Pancreas (tissue), 10 donors: Measurements from ENCODE around the gene EVI5. TPM values are rescaled to one million over a fixed set of nuclear protein-coding genes. Genes with fewer than 3 reads are reported as not detected.

Experiments used
- ATAC-seq, 4 donors: fragments of 200-7000 bp; cut with Tn5 transposase; one replicate each; pipeline versions ENCODE4 v1.8.0 to v1.9.1; 2020; ENCODE audit warnings: mild to moderate bottlenecking in 4 of 4, moderate library complexity in 4 of 4
- DNase-seq, 6 donors: peaks; one replicate each; pipeline ENCODE4 v3.0.0-alpha.2; 2020
- FAIRE-seq: peaks from 2 replicates; lab custom pipeline; 2012; peaks lifted over from hg19 to GRCh38; lab: Jason Lieb, UNC
- H3K27ac ChIP-seq, 4 donors: fragments of 200-600 bp; sonication (generic); 1 replicate in 3 of 4; 2 replicates in 1 of 4; pipeline versions ENCODE4 v1.5.0 to v1.8.0; 2020
- H3K27me3 ChIP-seq, 4 donors: fragments of 200-600 bp; one replicate each; pipeline ENCODE4 v1.8.0; 2021
- H3K36me3 ChIP-seq, 3 donors: fragments of 200-600 bp; sonication (generic) in 1 of 3; one replicate each; pipeline versions ENCODE4 v1.5.0 to v1.8.0; 2020 to 2021
- H3K4me1 ChIP-seq, 3 donors: fragments of 200-600 bp; one replicate each; pipeline ENCODE4 v1.8.0; 2021
- H3K4me3 ChIP-seq, 4 donors: fragments of 200-600 bp; sonication (generic) in 2 of 4; one replicate each; pipeline versions ENCODE4 v1.5.0 to v1.8.0; 2020 to 2021
- H3K9me3 ChIP-seq, 4 donors: fragments of 200-600 bp; one replicate each; pipeline ENCODE4 v1.8.0; 2021
- WGBS, 2 donors: extraction: QIAGEN DNeasy Blood & Tissue Kit; methylation state at CpG; one replicate each; pipeline ENCODE4 v1.1.7; 2013; 5-methylcytosine and 5-hydroxymethylcytosine counted together
- intact Hi-C, 3 donors: fragments of 100-400 bp; cut with DNase I; formaldehyde crosslinking; loops; one replicate each; pipeline versions ENCODE4 v1.11.1 to v1.14.2; 2022
- polyA plus RNA-seq, 2 donors: library from polyadenylated mRNA; stranded (reverse); fragments of 200-250 nt; gene quantifications; one replicate each; pipeline ENCODE4 v1.2.3, GENCODE V29; 2013
- total RNA-seq, 6 donors: library from RNA; stranded (reverse); fragmentation: NEBNext Ultra II Directional in 4 of 6; extraction: Animal tissue kit (Norgen Biotek cat#: 25700) in 4 of 6; gene quantifications; one replicate each; pipeline versions ENCODE4 v1.2.1 to v1.2.4, GENCODE V29; 2021 to 2023
- TF ChIP-seq, protein P1 (sequence below), 4 donors: fragments of 200-600 bp; sonication (generic) in 3 of 4; IDR thresholded peaks; one replicate each; pipeline versions ENCODE4 v1.5.0 to v1.8.0; 2021; ENCODE audit warnings: antibody characterized with exemption in 4 of 4
- donor health status: healthy with polysubstance abuse.
- donor health status: DM: no; HTN: no; CAD: no; lungs with moderate emphysema.
- donor health status: DM: no; HTN: no; CAD: no.
- donor health status: control.
- donor health status: control.
- donor health status: Bipolar disorder and iron deficiency.
- donor health status: DM: yes; HTN: yes; CAD: no.
- donor health status: DM: no; HTN: no; CAD: no.
- donor health status: DM: no; HTN: no; CAD: no.
- donor health status: DM: yes; HTN: yes; CAD: no.

EVI5 gene
- total and polyA plus RNA-seq, 8 donors = 3.3 to 21.7 (median 12.7) TPM

DNA sequence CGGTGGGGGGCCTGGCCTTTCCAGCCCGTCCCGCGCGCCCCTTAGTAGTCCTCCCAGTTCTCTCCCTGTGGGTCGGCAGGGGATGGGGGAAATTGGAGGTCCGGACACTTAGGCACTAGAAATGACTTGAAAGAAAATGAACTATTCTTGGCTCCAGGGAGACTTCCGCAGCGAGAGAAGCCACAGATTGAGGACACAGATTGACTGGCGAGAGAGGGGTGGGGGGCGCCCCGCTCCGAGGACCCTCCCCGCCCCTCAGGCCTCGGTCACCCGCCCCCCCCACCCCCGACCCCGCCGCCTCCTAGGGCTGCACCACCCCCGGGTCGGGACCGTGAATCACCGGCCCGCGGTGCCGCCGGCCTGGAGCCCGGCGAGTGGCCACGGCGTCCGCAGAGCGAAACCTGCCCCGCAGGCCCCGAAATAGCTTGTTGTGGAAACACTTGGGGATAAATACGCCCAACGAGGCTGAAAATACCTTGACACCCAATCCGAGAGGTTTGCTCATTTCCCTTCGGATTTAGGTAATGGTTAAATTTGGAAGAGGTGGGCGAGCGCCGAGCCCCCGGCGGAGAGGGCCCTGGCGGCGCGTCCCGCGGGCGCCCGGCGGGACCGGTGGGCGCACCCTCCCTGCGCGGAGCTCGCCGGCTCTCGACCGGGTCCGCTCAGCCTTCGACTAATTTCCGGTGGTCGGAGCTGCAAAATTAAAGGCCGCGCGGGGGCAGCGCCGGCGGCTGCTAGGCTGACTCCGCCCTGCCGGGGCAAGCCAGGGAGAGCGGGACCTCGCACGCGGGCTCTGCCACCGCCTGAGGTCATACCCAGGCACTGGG lies 298.4 kb downstream of the EVI5 start, which contains the start of gene GFI1:
GFI1 (minus strand) TSS at position 675 of the 827 bp plus-strand sequence. CDS start 3,438 bp downstream, outside the sequence.
- H3K27me3 ChIP-seq = no peaks in the 10 kb centered on the region
- intact Hi-C loops = no loop called here
- no peaks in the 10 kb centered on the region for H3K9me3 ChIP-seq
- TF ChIP-seq, protein P1, sequence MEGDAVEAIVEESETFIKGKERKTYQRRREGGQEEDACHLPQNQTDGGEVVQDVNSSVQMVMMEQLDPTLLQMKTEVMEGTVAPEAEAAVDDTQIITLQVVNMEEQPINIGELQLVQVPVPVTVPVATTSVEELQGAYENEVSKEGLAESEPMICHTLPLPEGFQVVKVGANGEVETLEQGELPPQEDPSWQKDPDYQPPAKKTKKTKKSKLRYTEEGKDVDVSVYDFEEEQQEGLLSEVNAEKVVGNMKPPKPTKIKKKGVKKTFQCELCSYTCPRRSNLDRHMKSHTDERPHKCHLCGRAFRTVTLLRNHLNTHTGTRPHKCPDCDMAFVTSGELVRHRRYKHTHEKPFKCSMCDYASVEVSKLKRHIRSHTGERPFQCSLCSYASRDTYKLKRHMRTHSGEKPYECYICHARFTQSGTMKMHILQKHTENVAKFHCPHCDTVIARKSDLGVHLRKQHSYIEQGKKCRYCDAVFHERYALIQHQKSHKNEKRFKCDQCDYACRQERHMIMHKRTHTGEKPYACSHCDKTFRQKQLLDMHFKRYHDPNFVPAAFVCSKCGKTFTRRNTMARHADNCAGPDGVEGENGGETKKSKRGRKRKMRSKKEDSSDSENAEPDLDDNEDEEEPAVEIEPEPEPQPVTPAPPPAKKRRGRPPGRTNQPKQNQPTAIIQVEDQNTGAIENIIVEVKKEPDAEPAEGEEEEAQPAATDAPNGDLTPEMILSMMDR (IDR thresholded peaks at IDR 0.05) = no peak
- H3K4me1 ChIP-seq = peaks cover 0 to 5% (median 0%) of the 10 kb centered on the region in 3 donors
- H3K4me3 ChIP-seq = peak within 1 kb of the TSS; percentile 45 to 78 (median 60)
- ATAC-seq = peak; percentile 27 to 55 (median 40)
- DNase-seq = peak; percentile 71 to 91 (median 78)
- H3K36me3 ChIP-seq = no peaks in the 10 kb centered on the region
- no peak for FAIRE-seq
- WGBS, 2 donors = 1 to 2% methylated on average over 55 to 76 of the region's 77 CpGs
- H3K27ac ChIP-seq = peak within 1 kb of the TSS; percentile 94 to 97 (median 94)

DNA sequence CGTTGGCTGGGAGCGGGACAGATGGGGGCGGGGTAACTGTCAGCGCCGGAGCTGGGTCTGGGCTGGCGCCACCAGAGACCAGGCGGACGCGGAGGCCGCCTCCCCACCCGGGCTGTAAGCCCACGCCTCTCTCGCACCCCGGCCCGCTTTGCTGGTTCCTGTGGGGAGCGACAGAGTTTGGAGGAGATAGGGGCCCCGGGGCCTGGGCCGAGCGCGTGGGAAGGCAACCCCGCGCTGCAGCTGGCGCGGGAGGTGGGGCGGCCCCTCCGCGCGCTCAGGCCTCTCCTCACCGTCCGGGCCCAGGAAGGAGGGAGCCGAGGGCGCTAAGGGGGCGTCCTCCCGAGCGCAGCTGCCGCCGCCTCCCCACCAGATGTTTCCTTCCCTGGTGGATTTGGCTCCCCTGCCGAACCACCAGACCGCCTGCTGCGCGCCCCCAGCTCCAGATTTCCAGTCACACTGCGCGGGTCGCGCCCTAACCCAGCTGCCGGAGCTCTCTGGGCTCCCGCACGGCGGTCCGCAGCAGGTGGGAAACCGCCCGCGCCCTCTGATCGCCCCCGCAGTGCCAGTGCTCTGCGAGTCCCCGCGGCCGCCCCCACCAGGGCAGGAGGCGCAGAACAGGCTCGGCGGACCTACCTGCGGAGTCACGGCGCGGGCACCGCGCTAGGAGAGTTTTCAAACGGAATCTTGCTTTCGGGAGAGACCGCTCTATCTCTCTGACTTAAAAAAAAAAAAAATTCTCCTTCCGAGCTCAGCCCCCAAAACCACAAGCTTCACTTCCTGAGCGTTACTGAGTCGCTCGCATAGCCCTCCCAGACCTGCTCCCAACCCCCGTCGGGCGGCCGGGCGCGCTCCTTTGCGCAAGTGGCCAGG lies 299.3 kb downstream of the EVI5 start:
- FAIRE-seq (no peak), ATAC-seq (peak; percentile 71 to 82 (median 76)), DNase-seq (peak; percentile 82 to 93 (median 86))
- H3K27ac ChIP-seq = peak overlapping the region; percentile 94 to 97 (median 94)
- TF ChIP-seq, protein P1 (IDR thresholded peaks at IDR 0.05) = peak; percentile 19 to 41 (median 30)
- H3K4me1 ChIP-seq = peaks cover 0 to 5% (median 0%) of the 10 kb centered on the region in 3 donors
- peak overlapping the region; percentile 45 to 78 (median 60) for H3K4me3 ChIP-seq
- 1% methylated on average over 77 to 82 of the region's 82 CpGs for WGBS, 2 donors
- H3K9me3 ChIP-seq = no peaks in the 10 kb centered on the region
- H3K36me3 ChIP-seq = no peaks in the 10 kb centered on the region
- intact Hi-C loops = no loop called here
- H3K27me3 ChIP-seq = no peaks in the 10 kb centered on the region

DNA sequence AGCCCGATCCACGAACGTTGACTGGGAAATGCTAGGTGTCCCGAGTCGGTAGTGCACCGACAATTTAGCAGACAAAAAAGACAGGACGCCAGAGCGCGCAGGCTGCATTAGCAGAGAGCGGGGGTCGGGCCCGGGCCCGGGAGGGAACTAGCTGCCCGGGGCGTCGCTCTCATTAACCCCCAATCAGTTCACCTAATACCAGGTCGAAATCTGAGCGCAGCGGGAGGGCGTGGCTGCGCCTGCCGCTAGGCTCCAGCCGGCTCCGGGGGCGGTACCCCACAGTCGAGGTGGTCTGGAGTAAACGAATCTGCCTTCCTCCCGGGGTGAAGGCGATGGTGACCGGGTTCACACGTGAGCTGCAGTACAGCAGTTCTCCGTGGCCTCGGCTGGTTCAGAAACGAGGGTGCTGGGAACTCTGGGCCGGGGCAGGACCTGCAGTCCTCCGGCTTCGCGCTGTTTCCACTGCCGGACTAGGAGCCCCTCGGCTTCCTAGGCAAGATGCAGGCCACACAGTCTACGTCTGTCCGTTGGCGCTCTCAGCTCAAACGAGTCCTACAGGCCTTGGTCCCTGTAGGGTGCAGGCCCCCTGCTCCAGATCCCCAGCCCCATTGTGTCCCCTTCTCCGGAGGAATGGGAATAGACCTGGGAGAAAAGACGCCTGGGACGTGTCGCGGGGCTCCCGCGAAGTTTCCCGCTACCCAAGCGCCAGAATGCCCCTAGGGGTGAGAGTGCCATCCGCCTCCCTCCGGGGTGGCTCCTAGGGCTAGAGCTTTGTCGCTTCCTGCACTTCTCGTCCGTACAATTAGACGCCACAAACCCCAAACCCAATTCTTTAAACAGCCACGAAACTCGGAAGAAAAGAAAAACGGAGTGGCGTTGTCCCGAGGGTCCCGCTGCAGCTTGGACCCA lies 300.2 kb downstream of the EVI5 start:
- 0 to 1% methylated on average over 61 to 65 of the region's 65 CpGs for WGBS, 2 donors
- H3K27me3 ChIP-seq = no peaks in the 10 kb centered on the region
- no peaks in the 10 kb centered on the region for H3K36me3 ChIP-seq
- ATAC-seq (peak; percentile 21 to 40 (median 34)), DNase-seq (peak; percentile 52 to 84 (median 62)), FAIRE-seq (no peak)
- peaks cover 0 to 5% (median 0%) of the 10 kb centered on the region in 3 donors for H3K4me1 ChIP-seq
- peak overlapping the region; percentile 45 to 78 (median 60) for H3K4me3 ChIP-seq
- intact Hi-C loops = no loop called here
- H3K27ac ChIP-seq = peak overlapping the region; percentile 94 to 97 (median 94)
- no peaks in the 10 kb centered on the region for H3K9me3 ChIP-seq
- TF ChIP-seq, protein P1 (IDR thresholded peaks at IDR 0.05) = no peak
